Peyer's patch (tissue), 4 donors: ENCODE data around the gene NELFCD. TPM values are rescaled to one million over a fixed set of nuclear protein-coding genes. Genes with fewer than 3 reads are reported as not detected.

Experiments used
- DNase-seq, 3 donors: peaks; one replicate each; pipeline ENCODE4 v3.0.0-alpha.2; 2017 to 2019
- H3K27ac ChIP-seq, 4 donors: fragments of 200-600 bp; sonication (generic); one replicate each; pipeline ENCODE4 v1.5.1; 2016 to 2019
- H3K27me3 ChIP-seq, 2 donors: fragments of 200-600 bp; sonication (generic); one replicate each; pipeline ENCODE4 v1.5.1; 2019
- H3K36me3 ChIP-seq, 3 donors: fragments of 200-600 bp; sonication (generic); one replicate each; pipeline ENCODE4 v1.5.1; 2016 to 2019
- H3K4me1 ChIP-seq, 4 donors: fragments of 200-600 bp; sonication (generic); one replicate each; pipeline ENCODE4 v1.5.1; 2016 to 2019
- H3K4me3 ChIP-seq, 4 donors: fragments of 200-600 bp; sonication (generic); 1 replicate in 3 of 4; 2 replicates in 1 of 4; pipeline ENCODE4 v1.5.1; 2016 to 2019; ENCODE audit warnings: mild to moderate bottlenecking in 1 of 4
- H3K9me3 ChIP-seq, 4 donors: fragments of 200-600 bp; sonication (generic); one replicate each; pipeline ENCODE4 v1.5.1; 2016 to 2019; ENCODE audit warnings: mild to moderate bottlenecking in 1 of 4
- CTCF ChIP-seq, 6 experiments: fragments of 450-650 bp in 4 of 6; fragments of 200-600 bp in 2 of 6; sonication (generic) in 1 of 6; IDR thresholded peaks; one replicate each; pipeline ENCODE4 v1.5.1; 2017 to 2019; ENCODE audit warnings: antibody characterized with exemption in 6 of 6, mild to moderate bottlenecking in 3 of 6, moderate library complexity in 1 of 6
- POLR2A ChIP-seq, 2 donors: fragments of 450-650 bp; IDR thresholded peaks; one replicate each; pipeline ENCODE4 v1.5.1; 2017; ENCODE audit warnings: antibody characterized with exemption in 2 of 2, mild to moderate bottlenecking in 2 of 2, moderate library complexity in 2 of 2
- total RNA-seq, 4 donors: library from RNA; depleted of rRNA; stranded (reverse); fragments of >200 nt; gene quantifications; one replicate each; pipeline ENCODE4 v1.1.0, GENCODE V29; 2016

NELFCD gene
- total RNA-seq, 4 donors from 2014 or later: 39.6 to 98.2 (median 65.1) TPM

DNA sequence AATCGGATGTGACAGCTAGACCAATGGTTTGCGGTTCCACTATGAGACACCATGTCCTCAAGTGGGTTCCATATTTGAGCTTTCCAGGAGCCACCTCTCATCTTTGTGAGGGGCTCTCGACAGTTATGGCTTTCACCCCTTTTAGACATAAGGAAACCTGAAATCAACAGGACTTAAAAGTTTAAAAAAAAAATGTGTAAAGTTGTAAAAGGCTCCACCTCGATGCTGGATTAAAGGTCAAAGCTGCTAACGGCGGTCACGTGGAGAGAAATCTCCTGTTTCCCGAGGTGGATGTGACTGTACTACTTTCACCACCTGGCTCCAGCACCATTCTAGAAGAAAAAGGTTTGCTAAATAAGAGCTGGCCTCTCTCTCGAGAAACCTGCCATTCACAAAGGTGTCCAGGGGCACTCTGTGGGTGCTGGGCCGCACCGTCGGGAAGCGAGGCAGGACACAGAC lies 50.5 kb downstream of the NELFCD start:
- peak in 1 of 3 donors; percentile 65 for DNase-seq
- H3K27me3 ChIP-seq: no peaks in the 10 kb centered on the region
- peak overlapping the region; percentile 62 to 88 (median 76) for H3K4me3 ChIP-seq
- H3K9me3 ChIP-seq: no peaks in the 10 kb centered on the region
- H3K27ac ChIP-seq: peak overlapping the region; percentile 87 to 95 (median 92)
- peaks cover 0 to 55% (median 0%) of the 10 kb centered on the region in 3 donors for H3K36me3 ChIP-seq
- TF ChIP-seq CTCF (IDR thresholded peaks at IDR 0.05) (no peak), POLR2A (IDR thresholded peaks at IDR 0.05) (no peak)
- peaks cover 0 to 41% (median 11%) of the 10 kb centered on the region in 4 donors for H3K4me1 ChIP-seq

- H3K36me3 ChIP-seq: peaks cover 0 to 55% (median 0%) of the 10 kb centered on the region in 3 donors
- TF ChIP-seq CTCF (IDR thresholded peaks at IDR 0.05) (no peak), POLR2A (IDR thresholded peaks at IDR 0.05) (peak; percentile 73 to 86)
These were observed 51.1 kb downstream of the NELFCD start, which contains the start of gene ATP5F1E for GRCh38 chr20:59032023-59032712. Gene ATP5F1E, minus strand, starts transcription at chr20:59032335. Its CDS starts 84 bp downstream, at chr20:59032251.

GRCh38 chr20:59032713-59033059 lies 51.6 kb downstream of the NELFCD start:
- H3K27me3 ChIP-seq: no peaks in the 10 kb centered on the region
- H3K9me3 ChIP-seq: no peaks in the 10 kb centered on the region
- peak overlapping the region; percentile 87 to 95 (median 92) for H3K27ac ChIP-seq
- TF ChIP-seq CTCF (IDR thresholded peaks at IDR 0.05): peak in 2 of 6 experiments; percentile 34 to 38
- TF ChIP-seq POLR2A (IDR thresholded peaks at IDR 0.05): no peak
- peaks cover 0 to 55% (median 0%) of the 10 kb centered on the region in 3 donors for H3K36me3 ChIP-seq
- DNase-seq: no peak
- peaks cover 0 to 41% (median 11%) of the 10 kb centered on the region in 4 donors for H3K4me1 ChIP-seq
- peak overlapping the region; percentile 62 to 88 (median 76) for H3K4me3 ChIP-seq

More at GRCh38 chr20:59032023-59032712, 51.1 kb downstream of the NELFCD start, which contains the start of gene ATP5F1E:
- H3K27ac ChIP-seq: peak within 1 kb of the TSS; percentile 87 to 95 (median 92)
- peak within 1 kb of the TSS; percentile 62 to 88 (median 76) for H3K4me3 ChIP-seq
- H3K4me1 ChIP-seq: peaks cover 0 to 41% (median 11%) of the 10 kb centered on the region in 4 donors
- DNase-seq: peak; percentile 98 to 99 (median 98)
- no peaks in the 10 kb centered on the region for H3K9me3 ChIP-seq
- H3K27me3 ChIP-seq: no peaks in the 10 kb centered on the region

DNA sequence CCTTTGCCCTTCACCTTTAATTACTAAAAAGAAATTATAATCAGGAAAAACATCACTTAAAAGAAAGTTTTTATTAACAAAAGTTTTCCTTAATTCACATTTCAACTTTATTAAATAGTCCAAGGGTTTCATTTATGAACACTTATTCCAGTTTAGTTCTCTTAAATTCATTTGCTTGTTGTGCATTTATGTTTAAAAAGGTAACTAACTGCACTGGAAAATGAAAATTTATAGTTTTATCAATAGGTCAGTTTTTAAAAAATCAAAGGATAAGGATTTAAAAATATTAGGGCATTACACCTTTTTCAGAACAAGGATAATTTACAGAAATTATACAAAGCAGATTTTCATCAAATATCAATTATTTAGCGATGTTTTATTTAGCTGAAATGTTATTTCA lies 52.0 kb downstream of the NELFCD start:
- Histone ChIP-seq H3K9me3 (no peaks in the 10 kb centered on the region), H3K27ac (peak overlapping the region in 3 of 4 donors; percentile 87 to 95 (median 91)), H3K36me3 (peaks cover 0 to 57% (median 0%) of the 10 kb centered on the region in 3 donors), H3K4me3 (peak overlapping the region in 3 of 4 donors; percentile 62 to 88 (median 77)), H3K27me3 (no peaks in the 10 kb centered on the region), H3K4me1 (peaks cover 0 to 42% (median 11%) of the 10 kb centered on the region in 4 donors)
- TF ChIP-seq CTCF (IDR thresholded peaks at IDR 0.05): no peak
- no peak for TF ChIP-seq POLR2A (IDR thresholded peaks at IDR 0.05)
- DNase-seq: no peak

- no peak for DNase-seq
- Histone ChIP-seq H3K4me3 (no peak overlapping the region), H3K9me3 (no peaks in the 10 kb centered on the region), H3K4me1 (peaks cover 0 to 43% (median 11%) of the 10 kb centered on the region in 4 donors), H3K36me3 (peaks cover 0 to 55% (median 0%) of the 10 kb centered on the region in 3 donors), H3K27ac (no peak overlapping the region), H3K27me3 (no peaks in the 10 kb centered on the region)
- TF ChIP-seq CTCF (IDR thresholded peaks at IDR 0.05) (no peak), POLR2A (IDR thresholded peaks at IDR 0.05) (no peak)
These were observed 52.6 kb downstream of the NELFCD start for GRCh38 chr20:59033616-59034165.
